Testis (tissue), 3 donors: Measurements from ENCODE around the gene BCKDK. TPM values are rescaled to one million over a fixed set of nuclear protein-coding genes. Genes with fewer than 3 reads are reported as not detected.

ENCODE experiments used
- DNase-seq: peaks from one replicate; pipeline ENCODE4 v3.0.0-alpha.2; 2019
- H3K27ac ChIP-seq, 2 donors: fragments of 200-600 bp; sonication (generic); one replicate each; pipeline ENCODE4 v1.5.1; 2019
- H3K27me3 ChIP-seq: fragments of 200-600 bp; sonication (generic); one replicate; pipeline ENCODE4 v1.5.1; 2019
- H3K36me3 ChIP-seq: fragments of 200-600 bp; sonication (generic); one replicate; pipeline ENCODE4 v1.5.1; 2017; ENCODE audit warnings: low read depth; ENCODE audit errors: missing control alignments
- H3K4me1 ChIP-seq: fragments of 200-600 bp; sonication (generic); one replicate; pipeline ENCODE4 v1.5.1; 2019
- H3K4me3 ChIP-seq, 2 donors: fragments of 200-600 bp; sonication (generic); one replicate each; pipeline ENCODE4 v1.5.1; 2017 to 2019
- H3K9me3 ChIP-seq: fragments of 200-600 bp; sonication (generic); one replicate; pipeline ENCODE4 v1.5.1; 2017
- CTCF ChIP-seq, 3 experiments: fragments of 450-650 bp in 2 of 3; fragments of 200-600 bp in 1 of 3; sonication (generic) in 1 of 3; IDR thresholded peaks; one replicate each; pipeline ENCODE4 v1.5.1; 2016 to 2019; ENCODE audit warnings: antibody characterized with exemption in 3 of 3, mild to moderate bottlenecking in 2 of 3, moderate library complexity in 1 of 3
- POLR2A ChIP-seq: fragments of 450-650 bp; IDR thresholded peaks from one replicate; pipeline ENCODE4 v1.6.1; 2017; ENCODE audit warnings: antibody characterized with exemption, mild to moderate bottlenecking, moderate library complexity
- WGBS, 2 donors: methylation state at CpG; one replicate each; pipeline ENCODE4 v1.1.5; 2018; 5-methylcytosine and 5-hydroxymethylcytosine counted together
- intact Hi-C: fragments of 100-400 bp; cut with DNase I; formaldehyde crosslinking; loops from one replicate; pipeline ENCODE4 v1.15.1; 2023; ENCODE audit warnings: low total_unique reads
- polyA plus RNA-seq: library from polyadenylated mRNA; stranded (reverse); fragments of 350-450 nt; fragmentation: Illumina TruSeq; extraction: RNeasy Lipid Tissue Mini Kit (QIAGEN cat#74804); gene quantifications from one replicate; pipeline ENCODE4 v1.2.3, GENCODE V29; 2014; ENCODE audit warnings: low read depth, low replicate concordance; ENCODE audit not compliant: insufficient read depth
- total RNA-seq, 2 donors: library from RNA; depleted of rRNA; stranded (reverse); fragments of >200 nt; gene quantifications; one replicate each; pipeline ENCODE4 v1.2.3, GENCODE V29; 2016

BCKDK gene
- total and polyA plus RNA-seq, 3 donors from 2014 or later = 34.5 to 69.1 (median 68.8) TPM

- WGBS, 2 donors = 88 to 91% methylated on average over 6 to 23 of the region's 23 CpGs
- no peak overlapping the region for H3K4me3 ChIP-seq
- H3K27me3 ChIP-seq = no peaks in the 10 kb centered on the region
- no peak overlapping the region for H3K27ac ChIP-seq
- H3K9me3 ChIP-seq = no peaks in the 10 kb centered on the region
- intact Hi-C loops = no loop called here
- no peak for TF ChIP-seq POLR2A
- H3K4me1 ChIP-seq = peaks cover 32% of the 10 kb centered on the region
- H3K36me3 ChIP-seq = no peaks in the 10 kb centered on the region
- no peak for DNase-seq
These were observed 3.8 kb downstream of the BCKDK start for GRCh38 chr16:31111881-31112466.

- 38 to 57% methylated on average over 2 of the region's 2 CpGs for WGBS, 2 donors
- TF ChIP-seq POLR2A = no peak
- Histone ChIP-seq H3K4me3 (no peak overlapping the region), H3K27me3 (no peaks in the 10 kb centered on the region), H3K4me1 (peaks cover 32% of the 10 kb centered on the region), H3K36me3 (no peaks in the 10 kb centered on the region), H3K27ac (peak overlapping the region in 1 of 2 donors; percentile 48), H3K9me3 (no peaks in the 10 kb centered on the region)
- no peak for DNase-seq
- intact Hi-C loops = no loop called here
These were observed 4.5 kb downstream of the BCKDK start for GRCh38 chr16:31112711-31113110.

GRCh38 chr16:31113121-31114120 lies 5.2 kb downstream of the BCKDK start:
- no peaks in the 10 kb centered on the region for H3K9me3 ChIP-seq
- TF ChIP-seq POLR2A = no peak
- no peak for TF ChIP-seq CTCF (IDR thresholded peaks at IDR 0.05)
- intact Hi-C loops = no loop called here
- no peak overlapping the region for H3K4me3 ChIP-seq
- no peaks in the 10 kb centered on the region for H3K36me3 ChIP-seq
- 71 to 77% methylated on average over 4 to 5 of the region's 5 CpGs for WGBS, 2 donors
- DNase-seq = no peak
- H3K4me1 ChIP-seq = peaks cover 32% of the 10 kb centered on the region
- no peaks in the 10 kb centered on the region for H3K27me3 ChIP-seq
- H3K27ac ChIP-seq = peak overlapping the region in 1 of 2 donors; percentile 48

- Histone ChIP-seq H3K9me3 (no peaks in the 10 kb centered on the region), H3K27ac (no peak overlapping the region), H3K36me3 (no peaks in the 10 kb centered on the region), H3K4me3 (no peak overlapping the region), H3K27me3 (no peaks in the 10 kb centered on the region), H3K4me1 (peaks cover 35% of the 10 kb centered on the region)
- intact Hi-C loops = no loop called here
- no peak for TF ChIP-seq POLR2A
- no peak for TF ChIP-seq CTCF (IDR thresholded peaks at IDR 0.05)
- DNase-seq = no peak
- 76 to 79% methylated on average over 8 of the region's 8 CpGs for WGBS, 2 donors
These were observed 6.3 kb downstream of the BCKDK start for GRCh38 chr16:31114468-31114867.

- Histone ChIP-seq H3K4me1 (peaks cover 37% of the 10 kb centered on the region), H3K27ac (peak within 1 kb of the TSS; percentile 94 to 98), H3K36me3 (no peaks in the 10 kb centered on the region), H3K4me3 (peak within 1 kb of the TSS; percentile 78 to 86), H3K27me3 (no peaks in the 10 kb centered on the region), H3K9me3 (no peaks in the 10 kb centered on the region)
- DNase-seq = peak; percentile 100
- intact Hi-C loops = no loop called here
- WGBS, 2 donors = 0% methylated on average over 20 to 59 of the region's 68 CpGs
- TF ChIP-seq POLR2A (peak; percentile 3), CTCF (IDR thresholded peaks at IDR 0.05) (no peak)
These were observed 9.4 kb downstream of the BCKDK start, which contains the start of gene KAT8 for GRCh38 chr16:31117384-31118222. TSS of gene KAT8 (plus strand) at chr16:31117664. CDS start at chr16:31117682, 18 bp downstream.
